Naive thymus-derived CD4-positive, alpha-beta T cell (primary cell): ENCODE data around the gene PTGES2. TPM values are rescaled to one million over a fixed set of nuclear protein-coding genes. Genes with fewer than 3 reads are reported as not detected.

Experiments used
- ATAC-seq: fragments of 150-1000 bp; cut with Tn5 transposase; 2 replicates; pipeline ENCODE4 v1.10.0; 2021; ENCODE audit warnings: mild to moderate bottlenecking, moderate library complexity
- CTCF ChIA-PET: fragments of 350-600 bp; sonication (Branson Sonifier 250); formaldehyde crosslinking; loops from one replicate; lab custom pipeline; 2021; ENCODE audit warnings: antibody characterized with exemption; lab: Charles Lee
- POLR2A ChIA-PET: fragments of 350-600 bp; sonication (Branson Sonifier 250); formaldehyde crosslinking; loops from one replicate; lab custom pipeline; 2021; ENCODE audit warnings: antibody characterized with exemption, inconsistent platforms; lab: Charles Lee
- DNase-seq, 9 donors: peaks; one replicate each; pipeline versions ENCODE4 v3.0.0 to v3.0.0-alpha.2; 2020 to 2022; ENCODE audit warnings: mixed read lengths in 1 of 9
- H3K27ac ChIP-seq: one replicate; pipeline ENCODE4 v1.7.0; 2013; ENCODE audit warnings: mild to moderate bottlenecking, low read depth, low read length, moderate library complexity
- H3K27me3 ChIP-seq, 2 donors: one replicate each; pipeline ENCODE4 v1.7.0; 2013; ENCODE audit warnings: low read length in 2 of 2, mild to moderate bottlenecking in 2 of 2, moderate library complexity in 2 of 2; ENCODE audit not compliant: control insufficient read depth in 2 of 2, insufficient read depth in 2 of 2
- H3K36me3 ChIP-seq, 3 experiments: 1 replicate in 2 of 3; 2 replicates in 1 of 3; pipeline ENCODE4 v1.7.0; 2013; ENCODE audit warnings: low read length in 3 of 3, mild to moderate bottlenecking in 3 of 3, moderate library complexity in 1 of 3; ENCODE audit not compliant: insufficient read depth in 3 of 3, control insufficient read depth in 2 of 3
- H3K4me1 ChIP-seq, 2 donors: one replicate each; pipeline ENCODE4 v1.7.0; 2013; ENCODE audit warnings: low read length in 2 of 2, mild to moderate bottlenecking in 2 of 2, moderate library complexity in 1 of 2; ENCODE audit not compliant: control insufficient read depth in 2 of 2, insufficient read depth in 2 of 2
- H3K4me3 ChIP-seq: 2 replicates; pipeline ENCODE4 v1.7.0; 2013; ENCODE audit warnings: mild to moderate bottlenecking, low read length
- H3K9me3 ChIP-seq, 3 experiments: 1 replicate in 2 of 3; 2 replicates in 1 of 3; pipeline ENCODE4 v1.7.0; 2013; ENCODE audit warnings: low read length in 3 of 3; ENCODE audit not compliant: control insufficient read depth in 2 of 3
- H3K27ac Mint-ChIP-seq, 9 donors: one replicate each; pipeline ENCODE4 v1.8.0; 2020 to 2022; ENCODE audit warnings: mixed read lengths in 9 of 9, mild to moderate bottlenecking in 8 of 9, moderate library complexity in 5 of 9, inconsistent platforms in 2 of 9
- H3K27me3 Mint-ChIP-seq, 5 donors: one replicate each; pipeline ENCODE4 v1.8.0; 2021 to 2022; ENCODE audit warnings: mixed read lengths in 5 of 5, mild to moderate bottlenecking in 1 of 5
- H3K36me3 Mint-ChIP-seq, 5 donors: one replicate each; pipeline ENCODE4 v1.8.0; 2020 to 2022; ENCODE audit warnings: mixed read lengths in 5 of 5, mild to moderate bottlenecking in 3 of 5, inconsistent platforms in 1 of 5
- H3K4me1 Mint-ChIP-seq, 7 donors: one replicate each; pipeline ENCODE4 v1.8.0; 2020 to 2022; ENCODE audit warnings: mixed read lengths in 7 of 7, mild to moderate bottlenecking in 3 of 7, inconsistent platforms in 1 of 7
- H3K4me3 Mint-ChIP-seq, 10 donors: one replicate each; pipeline ENCODE4 v1.8.0; 2020 to 2022; ENCODE audit warnings: mild to moderate bottlenecking in 10 of 10, mixed read lengths in 10 of 10, moderate library complexity in 6 of 10, inconsistent platforms in 2 of 10
- H3K9me3 Mint-ChIP-seq, 11 donors: one replicate each; pipeline ENCODE4 v1.8.0; 2020 to 2022; ENCODE audit warnings: mixed read lengths in 11 of 11, mild to moderate bottlenecking in 4 of 11, inconsistent platforms in 1 of 11, moderate library complexity in 1 of 11
- intact Hi-C, 2 donors: fragments of 100-400 bp; cut with micrococcal nuclease; formaldehyde crosslinking; loops; one replicate each; pipeline ENCODE4 v1.15.1; 2023
- polyA plus RNA-seq, 2 donors: library from polyadenylated mRNA; unstranded; fragments of 300-500 nt; fragmentation: Illumina TruSeq; gene quantifications; one replicate each; pipeline ENCODE4 v1.2.3, GENCODE V29; 2021
- total RNA-seq, 6 experiments: library from RNA in 5 of 6; stranded (reverse) in 5 of 6; gene quantifications; 1 replicate in 5 of 6; 2 replicates in 1 of 6; pipeline ENCODE4 v1.2.3 and lab custom pipeline; 2021 to 2026

PTGES2 gene
- total and polyA plus RNA-seq, 7 experiments from 2014 or later: 32.3 to 70.8 (median 60.8) TPM

- ATAC-seq (no peak), DNase-seq (no peak)
- Histone ChIP-seq H3K4me3 (no peak overlapping the region), H3K9me3 (no peaks in the 10 kb centered on the region), H3K36me3 (no peaks in the 10 kb centered on the region), H3K27me3 (no peaks in the 10 kb centered on the region), H3K27ac (peak overlapping the region; percentile 10), H3K4me1 (peaks cover 0 to 8% of the 10 kb centered on the region in 2 donors)
- Mint-ChIP-seq H3K4me3 (peak overlapping the region in 1 of 10 donors; percentile 4), H3K27me3 (no peaks in the 10 kb centered on the region), H3K9me3 (peaks cover 0 to 1% (median 0%) of the 10 kb centered on the region in 11 donors), H3K36me3 (peaks cover 0 to 25% (median 8%) of the 10 kb centered on the region in 5 donors), H3K27ac (peak overlapping the region in 8 of 9 donors; percentile 26 to 79 (median 50)), H3K4me1 (peaks cover 31 to 53% (median 48%) of the 10 kb centered on the region in 7 donors)
- ChIA-PET CTCF (no interaction called here), POLR2A (interaction anchor here (0.7 to 2.9 kb wide), 2 partner anchors 10 to 22 kb away, joined by 3 to 12 read pairs; no protein-coding TSS in a partner anchor)
- intact Hi-C loops: no loop called here
Observed at GRCh38 chr9:128082151-128082550, 45.4 kb downstream of the PTGES2 start.

DNA sequence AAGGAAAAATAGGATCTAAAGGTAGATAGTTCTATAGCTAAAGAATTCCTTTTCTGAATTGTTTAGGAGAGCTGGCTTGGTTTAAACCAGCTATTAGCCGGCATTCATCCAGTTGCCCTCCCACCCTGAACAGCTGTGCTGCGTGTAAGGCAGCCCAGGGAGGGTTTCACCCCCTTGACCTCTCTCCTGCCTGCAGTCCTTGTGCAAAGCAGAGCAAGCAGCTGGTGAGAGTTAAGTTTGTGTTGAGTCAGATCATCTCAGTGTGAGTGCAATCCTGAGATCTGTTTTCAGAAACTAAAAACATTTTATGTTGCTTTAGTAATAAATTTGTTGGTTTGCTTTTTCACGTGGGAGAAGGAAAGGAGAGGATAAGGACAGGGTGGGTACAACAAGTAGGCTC lies 46.5 kb downstream of the PTGES2 start:
- Mint-ChIP-seq H3K36me3 (peaks cover 0 to 29% (median 10%) of the 10 kb centered on the region in 5 donors), H3K9me3 (peaks cover 0 to 1% (median 0%) of the 10 kb centered on the region in 11 donors), H3K27me3 (no peaks in the 10 kb centered on the region), H3K4me1 (peaks cover 35 to 57% (median 53%) of the 10 kb centered on the region in 7 donors), H3K4me3 (no peak overlapping the region), H3K27ac (peak overlapping the region in 7 of 9 donors; percentile 36 to 79 (median 71))
- peaks cover 0 to 4% (median 0%) of the 10 kb centered on the region in 3 experiments for H3K36me3 ChIP-seq
- CTCF ChIA-PET: interaction anchor here (0.7 to 1.3 kb wide), 5 partner anchors 19 to 104 kb away, joined by 3 to 4 read pairs (median 3); no protein-coding TSS in a partner anchor
- peaks cover 0 to 8% of the 10 kb centered on the region in 2 donors for H3K4me1 ChIP-seq
- ATAC-seq (no peak), DNase-seq (no peak)
- POLR2A ChIA-PET: interaction anchor here (0.9 to 6.1 kb wide), 3 partner anchors 9 to 47 kb away, joined by 3 to 26 read pairs (median 12); partner anchors contain the start of genes NAIF1 and SLC25A25
- H3K4me3 ChIP-seq: no peak overlapping the region
- intact Hi-C loops: no loop called here
- H3K27ac ChIP-seq: no peak overlapping the region
- H3K27me3 ChIP-seq: no peaks in the 10 kb centered on the region
- no peaks in the 10 kb centered on the region for H3K9me3 ChIP-seq

DNA sequence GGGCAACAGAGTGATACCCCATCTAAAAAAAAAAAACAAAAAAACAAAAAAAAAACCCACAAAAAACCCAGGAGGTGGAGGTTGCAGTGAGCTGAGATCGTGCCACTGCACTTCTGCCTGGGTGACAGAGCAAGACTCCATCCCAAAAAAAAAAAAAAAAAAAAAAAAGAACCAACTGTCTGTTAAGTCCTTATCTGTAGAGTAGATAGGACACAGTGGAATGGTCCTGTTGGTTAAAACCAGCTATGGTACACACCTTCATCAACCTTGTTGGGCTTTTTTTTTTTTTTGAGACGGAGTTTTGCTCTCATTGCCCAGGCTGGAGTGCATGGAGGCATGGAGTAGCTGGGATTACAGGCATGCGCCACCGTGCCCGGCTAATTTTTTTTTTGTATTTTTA lies 47.3 kb downstream of the PTGES2 start:
- H3K4me3 Mint-ChIP-seq: no peak overlapping the region
- Histone ChIP-seq H3K27me3 (no peaks in the 10 kb centered on the region), H3K27ac (no peak overlapping the region), H3K36me3 (peaks cover 0 to 4% (median 0%) of the 10 kb centered on the region in 3 experiments), H3K4me3 (no peak overlapping the region), H3K4me1 (peaks cover 0 to 8% of the 10 kb centered on the region in 2 donors), H3K9me3 (no peaks in the 10 kb centered on the region)
- H3K27me3 Mint-ChIP-seq: no peaks in the 10 kb centered on the region
- ChIA-PET POLR2A (interaction anchor here (0.7 to 6.1 kb wide), 4 partner anchors 13 to 55 kb away, joined by 3 to 26 read pairs (median 4); partner anchors contain the start of genes NAIF1 and SLC25A25), CTCF (interaction anchor here (0.7 to 1.3 kb wide), 3 partner anchors 27 to 103 kb away, joined by 3 to 4 read pairs (median 3); no protein-coding TSS in a partner anchor)
- no peaks in the 10 kb centered on the region for H3K9me3 Mint-ChIP-seq
- ATAC-seq: no peak
- no peak for DNase-seq
- H3K27ac Mint-ChIP-seq: peak overlapping the region in 1 of 9 donors; percentile 15
- peaks cover 0 to 22% (median 9%) of the 10 kb centered on the region in 5 donors for H3K36me3 Mint-ChIP-seq
- intact Hi-C loops: no loop called here
- H3K4me1 Mint-ChIP-seq: peaks cover 33 to 58% (median 51%) of the 10 kb centered on the region in 7 donors

GRCh38 chr9:128078504-128079434 lies 48.8 kb downstream of the PTGES2 start:
- H3K9me3 Mint-ChIP-seq: no peaks in the 10 kb centered on the region
- peaks cover 0 to 14% (median 9%) of the 10 kb centered on the region in 5 donors for H3K36me3 Mint-ChIP-seq
- no peaks in the 10 kb centered on the region for H3K27me3 Mint-ChIP-seq
- Histone ChIP-seq H3K4me3 (no peak overlapping the region), H3K27me3 (no peaks in the 10 kb centered on the region), H3K36me3 (peaks cover 0 to 4% (median 0%) of the 10 kb centered on the region in 3 experiments), H3K9me3 (no peaks in the 10 kb centered on the region), H3K4me1 (peaks cover 4 to 8% of the 10 kb centered on the region in 2 donors), H3K27ac (peak overlapping the region; percentile 47)
- POLR2A ChIA-PET: interaction anchor here (0.6 to 6.1 kb wide), 7 partner anchors 11 to 285 kb away, joined by 3 to 26 read pairs (median 3); partner anchors contain the start of genes NAIF1 and SLC25A25
- peaks cover 26 to 56% (median 44%) of the 10 kb centered on the region in 7 donors for H3K4me1 Mint-ChIP-seq
- CTCF ChIA-PET: interaction anchor here (0.6 to 1.9 kb wide), 3 partner anchors 20 to 44 kb away, joined by 3 to 5 read pairs (median 4); no protein-coding TSS in a partner anchor
- DNase-seq (no peak), ATAC-seq (peak; percentile 61)
- peak overlapping the region in 7 of 9 donors; percentile 43 to 80 (median 72) for H3K27ac Mint-ChIP-seq
- H3K4me3 Mint-ChIP-seq: peak overlapping the region in 6 of 10 donors; percentile 13 to 56 (median 31)
- intact Hi-C loops: no loop called here

DNA sequence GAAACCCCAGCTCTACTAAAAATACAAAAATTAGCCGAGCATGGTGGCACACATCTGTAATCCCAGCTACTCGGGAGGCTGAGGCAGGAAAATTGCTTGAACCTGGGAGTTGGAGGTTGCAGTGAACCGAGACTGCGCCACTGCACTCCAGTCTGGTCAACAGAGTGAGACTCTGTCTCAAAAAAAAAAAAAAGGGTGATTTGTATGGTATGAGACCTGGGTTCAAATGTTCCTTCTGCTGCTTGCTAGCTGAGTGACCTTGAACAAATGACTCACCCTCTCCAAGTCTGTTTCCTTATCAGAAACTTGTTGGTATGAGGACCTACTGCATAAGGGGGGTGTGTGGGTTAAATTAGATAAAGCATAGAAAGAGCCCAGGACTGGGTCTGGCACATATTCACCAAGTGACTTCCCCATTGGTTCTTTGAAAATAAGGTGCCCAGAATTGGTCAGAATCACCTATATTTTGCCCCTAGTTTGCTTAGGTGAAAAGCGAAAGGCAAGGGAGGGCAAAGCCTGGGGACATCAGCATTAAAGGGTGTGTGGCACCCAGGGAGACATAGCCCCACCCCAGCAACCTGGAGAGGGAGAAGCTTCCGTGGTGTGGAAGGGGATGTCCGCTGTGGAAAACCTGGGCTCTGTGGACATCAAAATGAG lies 49.6 kb downstream of the PTGES2 start:
- H3K36me3 ChIP-seq: peaks cover 0 to 4% (median 0%) of the 10 kb centered on the region in 3 experiments
- ATAC-seq: no peak
- H3K27ac ChIP-seq: peak overlapping the region; percentile 18
- Mint-ChIP-seq H3K9me3 (no peaks in the 10 kb centered on the region), H3K27me3 (no peaks in the 10 kb centered on the region), H3K27ac (peak overlapping the region in 7 of 9 donors; percentile 2 to 80 (median 72)), H3K4me1 (peaks cover 26 to 62% (median 50%) of the 10 kb centered on the region in 7 donors), H3K36me3 (peaks cover 0 to 14% (median 10%) of the 10 kb centered on the region in 5 donors), H3K4me3 (peak overlapping the region in 3 of 10 donors; percentile 13 to 56 (median 20))
- ChIA-PET CTCF (interaction anchor here (0.6 to 2.1 kb wide), 3 partner anchors 16 to 44 kb away, joined by 3 to 5 read pairs (median 4); no protein-coding TSS in a partner anchor), POLR2A (interaction anchor here (1.0 to 6.1 kb wide), 4 partner anchors 11 to 52 kb away, joined by 3 to 26 read pairs (median 4); partner anchors contain the start of genes NAIF1 and SLC25A25)
- H3K27me3 ChIP-seq: no peaks in the 10 kb centered on the region
- no peaks in the 10 kb centered on the region for H3K9me3 ChIP-seq
- H3K4me1 ChIP-seq: peaks cover 8 to 14% of the 10 kb centered on the region in 2 donors
- H3K4me3 ChIP-seq: no peak overlapping the region
- DNase-seq: no peak
- intact Hi-C loops: no loop called here
